OCI-LY3 (cell line): ENCODE data around the gene COTL1.

Experiments
- H2AFZ ChIP-seq: fragments of 200-600, 300-600 bp; shearing (Covaris generic); 2 replicates; pipeline ENCODE4 v1.6.0; 2014; ENCODE audit warnings: antibody characterized with exemption, low read depth, low read length
- H3K27ac ChIP-seq: fragments of 200-600, 300-600 bp; sonication (generic); 2 replicates; pipeline ENCODE4 v1.5.1; 2014; ENCODE audit warnings: mild to moderate bottlenecking, low read length, moderate library complexity, mixed read lengths
- H3K27me3 ChIP-seq: fragments of 200-600, 300-600 bp; sonication (generic); 2 replicates; pipeline ENCODE4 v1.6.1; 2014; ENCODE audit warnings: low read depth, low read length, mixed read lengths
- H3K36me3 ChIP-seq: fragments of 200-600, 300-600 bp; sonication (generic); replicated peaks from 2 replicates; pipeline ENCODE3; 2014; ENCODE audit warnings: low read depth, low read length, mixed read lengths
- H3K4me1 ChIP-seq: fragments of 300-600, 200-600 bp; sonication (generic); 2 replicates; pipeline ENCODE4 v1.6.1; 2014; ENCODE audit warnings: low read length, mixed read lengths
- H3K4me2 ChIP-seq: fragments of 200-600, 300-600 bp; sonication (generic); 2 replicates; pipeline ENCODE4 v1.6.1; 2014; ENCODE audit warnings: low read length, mixed read lengths
- H3K4me3 ChIP-seq: fragments of 300-600, 200-600 bp; sonication (generic); 2 replicates; pipeline ENCODE4 v1.5.1; 2014; ENCODE audit warnings: antibody characterized with exemption, mild to moderate bottlenecking, low read length, moderate library complexity
- H3K79me2 ChIP-seq: fragments of 300-600, 200-600 bp; shearing (Covaris generic); 2 replicates; pipeline ENCODE4 v1.6.1; 2014; ENCODE audit warnings: mild to moderate bottlenecking, low read length, mixed read lengths
- H3K9ac ChIP-seq: fragments of 300-600, 200-600 bp; shearing (Covaris generic); 2 replicates; pipeline ENCODE4 v1.6.0; 2014; ENCODE audit warnings: mild to moderate bottlenecking, low read length, moderate library complexity
- H3K9me3 ChIP-seq: fragments of 200-600, 300-600 bp; shearing (Covaris generic); 2 replicates; pipeline ENCODE4 v1.6.1; 2014; ENCODE audit warnings: low read length, mixed read lengths; ENCODE audit not compliant: insufficient read depth
- H4K20me1 ChIP-seq: fragments of 200-600, 300-600 bp; sonication (generic); 2 replicates; pipeline ENCODE4 v1.6.1; 2016; ENCODE audit warnings: low read length, mixed read lengths; ENCODE audit not compliant: insufficient read depth
- CTCF ChIP-seq: fragments of 200-600, 300-600 bp; sonication (generic); IDR thresholded peaks from 2 replicates; pipeline ENCODE4 v1.5.1; 2014; ENCODE audit warnings: antibody characterized with exemption, low read length, low read depth
- EZH2phosphoT487 ChIP-seq: fragments of 200-600 bp; shearing (Covaris generic); IDR thresholded peaks from 2 replicates; pipeline ENCODE4 v1.6.1; 2018; ENCODE audit warnings: antibody characterized with exemption, mixed run types, low read depth

Gene COTL1

GRCh38 chr16:84654238-84654637 is 36.4 kb upstream of the COTL1 start:
- Histone ChIP-seq H4K20me1 (no peaks in the 10 kb centered on the region), H3K36me3 (peaks cover 10% of the 10 kb centered on the region), H3K9me3 (no peaks in the 10 kb centered on the region), H2AFZ (no peak overlapping the region), H3K27me3 (no peaks in the 10 kb centered on the region), H3K4me1 (peaks cover under 1% of the 10 kb centered on the region), H3K9ac (no peak overlapping the region), H3K79me2 (no peaks in the 10 kb centered on the region), H3K27ac (no peak overlapping the region), H3K4me2 (no peak overlapping the region), H3K4me3 (no peak overlapping the region)
- TF ChIP-seq CTCF: no peak

- Histone ChIP-seq H3K79me2 (0 out of 2 replicates have a peak, but pooled peaks cover 4% of the 10 kb centered on the region), H3K4me3 (no peak overlapping the region), H3K4me2 (no peak overlapping the region), H3K9me3 (no peaks in the 10 kb centered on the region), H3K27ac (no peak overlapping the region), H2AFZ (no peak overlapping the region), H3K27me3 (peaks cover 2% of the 10 kb centered on the region; the same call in 1 of the 2 replicates), H4K20me1 (no peaks in the 10 kb centered on the region), H3K9ac (no peak overlapping the region), H3K36me3 (peaks cover 4% of the 10 kb centered on the region), H3K4me1 (peaks cover 9% of the 10 kb centered on the region)
- TF ChIP-seq EZH2phosphoT487: no peak
- TF ChIP-seq CTCF: no peak
Observed at GRCh38 chr16:84652566-84652965, 34.7 kb upstream of the COTL1 start.

- Histone ChIP-seq H2AFZ (no peak overlapping the region), H3K4me1 (peaks cover 10% of the 10 kb centered on the region), H3K27me3 (peaks cover 13% of the 10 kb centered on the region), H3K4me3 (no peak overlapping the region), H4K20me1 (no peaks in the 10 kb centered on the region), H3K9me3 (no peaks in the 10 kb centered on the region), H3K9ac (no peak overlapping the region), H3K79me2 (0 out of 2 replicates have a peak, but pooled peaks cover 4% of the 10 kb centered on the region), H3K36me3 (peaks cover 4% of the 10 kb centered on the region), H3K27ac (no peak overlapping the region), H3K4me2 (no peak overlapping the region)
- TF ChIP-seq CTCF (no peak), EZH2phosphoT487 (no peak)
Observed at GRCh38 chr16:84650062-84650991, 32.4 kb upstream of the COTL1 start.

- H3K9ac ChIP-seq: no peak overlapping the region
- peaks cover 4% of the 10 kb centered on the region for H3K36me3 ChIP-seq
- no peaks in the 10 kb centered on the region for H4K20me1 ChIP-seq
- no peak overlapping the region for H2AFZ ChIP-seq
- TF ChIP-seq EZH2phosphoT487 (no peak), CTCF (no peak)
- no peak overlapping the region for H3K27ac ChIP-seq
- peak overlapping the region; percentile 94 for H3K4me3 ChIP-seq
- H3K4me2 ChIP-seq: peak overlapping the region; percentile 82
- H3K79me2 ChIP-seq: 0 out of 2 replicates have a peak, but pooled peaks cover 4% of the 10 kb centered on the region
- no peaks in the 10 kb centered on the region for H3K9me3 ChIP-seq
- H3K27me3 ChIP-seq: peaks cover 21% of the 10 kb centered on the region
- peaks cover 10% of the 10 kb centered on the region for H3K4me1 ChIP-seq
Observed at GRCh38 chr16:84649511-84649861, 31.6 kb upstream of the COTL1 start.
